A549 treated with AZD2906 at 1 μM for 4 hours (cell line): ENCODE results near the gene PPP4R3B. TPM values are rescaled to one million over a fixed set of nuclear protein-coding genes. Genes with fewer than 3 reads are reported as not detected.

Experiments used
- total RNA-seq: library from RNA; stranded (reverse); fragments of 200-300 nt; extraction: Qiagen RNA extraction; gene quantifications from 5 replicates; pipeline ENCODE4 v1.2.3, GENCODE V29; 2022

PPP4R3B gene
- 27.2 to 31.0 TPM (median 29.5 TPM) in 5 replicates for total RNA-seq

GRCh38 chr2:55617175-55618024, at the start of gene PPP4R3B:
Gene PPP4R3B (minus strand): TSS chr2:55617622. CDS start chr2:55617285, 337 bp downstream.

Other genes starting within 250 kb of the PPP4R3B start
- gene CCDC88A, start 197.8 kb downstream of the PPP4R3B start, total RNA-seq, result 15.6 to 24.7 TPM (median 19.2 TPM) in 5 replicates
- gene CFAP36, start 97.9 kb downstream of the PPP4R3B start, total RNA-seq, result 42.6 to 45.3 TPM (median 44.6 TPM) in 5 replicates
- gene PNPT1, start 76.2 kb upstream of the PPP4R3B start, total RNA-seq, result 25.5 to 61.6 TPM (median 27.8 TPM) in 5 replicates